Esophagus muscularis mucosa (tissue), 4 donors: ENCODE results near the gene TOM1L2.

Experiments used
- CTCF ChIP-seq, 3 experiments: fragments of 200-600 bp in 2 of 3; fragments of 450-650 bp in 1 of 3; sonication (generic) in 2 of 3; IDR thresholded peaks; one replicate each; pipeline ENCODE4 v1.5.1; 2017 to 2019; ENCODE audit warnings: antibody characterized with exemption in 3 of 3, mild to moderate bottlenecking in 2 of 3, moderate library complexity in 1 of 3
- EP300 ChIP-seq: sonication (generic); formaldehyde crosslinking; IDR thresholded peaks from one replicate; pipeline ENCODE4 v1.6.1; 2017; ENCODE audit warnings: antibody characterized with exemption
- POLR2A ChIP-seq: fragments of 450-650 bp; IDR thresholded peaks from one replicate; pipeline ENCODE4 v1.6.1; 2017; ENCODE audit warnings: antibody characterized with exemption, moderate library complexity, mild to moderate bottlenecking, low read depth

GRCh38 chr17:17900615-17901520 lies 71.3 kb downstream of the TOM1L2 start:
- TF ChIP-seq CTCF (IDR thresholded peaks at IDR 0.05) (no peak), POLR2A (no peak), EP300 (no peak)
